Measurements from ENCODE around the gene PIBF1. TPM values are rescaled to one million over a fixed set of nuclear protein-coding genes. Genes with fewer than 3 reads are reported as not detected.
"Not testable (repeated sequence)": the region's sequence is repeated elsewhere in the genome, so short reads cannot be mapped to it uniquely, and the experiment has no call there.

Gene PIBF1
- total RNA-seq, 1 donor, result 5.1 TPM

DNA sequence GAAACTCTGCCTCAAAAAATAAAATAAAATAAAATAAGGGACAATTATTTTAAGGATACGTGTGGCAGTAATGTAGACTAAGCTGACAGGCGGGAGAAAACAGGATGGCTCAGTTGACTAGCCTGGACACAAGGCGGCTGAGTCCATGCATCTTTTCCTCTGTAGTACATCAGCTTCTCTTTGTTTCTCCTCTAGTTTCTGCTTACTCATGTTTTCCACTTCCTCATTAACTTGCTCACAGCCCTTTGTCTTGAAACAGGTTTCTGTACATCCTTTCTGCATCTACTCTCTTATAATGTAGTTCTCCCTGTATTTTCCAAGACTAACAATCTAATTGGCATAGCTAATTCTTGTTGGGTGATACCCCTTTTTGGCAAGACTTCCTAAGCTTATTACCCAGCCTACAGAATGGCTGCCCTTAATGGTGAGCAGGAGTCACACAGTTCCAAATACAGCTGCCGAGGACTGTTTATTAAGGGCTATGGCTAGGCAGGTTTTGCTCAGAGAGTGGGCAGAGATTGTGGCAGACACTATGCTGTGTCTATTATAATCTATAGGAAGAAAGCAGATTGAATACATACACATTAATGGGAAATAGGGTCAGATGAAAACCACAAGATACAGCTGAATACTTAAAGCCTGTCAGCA lies 218.2 kb downstream of the PIBF1 start:
- peak in 2 of 3 donors; percentile 47 to 73 for DNase-seq (ENCODE audit: low read depth in 2 of 3, low spot score in 2 of 3)

- no peak for DNase-seq (ENCODE audit: low read depth in 2 of 3, low spot score in 2 of 3)
Observed at GRCh38 chr13:73001971-73002370, 220.0 kb downstream of the PIBF1 start.

- no peak for DNase-seq (ENCODE audit: low read depth in 2 of 3, low spot score in 2 of 3)
Observed at GRCh38 chr13:73011751-73012150, 229.8 kb downstream of the PIBF1 start.

DNA sequence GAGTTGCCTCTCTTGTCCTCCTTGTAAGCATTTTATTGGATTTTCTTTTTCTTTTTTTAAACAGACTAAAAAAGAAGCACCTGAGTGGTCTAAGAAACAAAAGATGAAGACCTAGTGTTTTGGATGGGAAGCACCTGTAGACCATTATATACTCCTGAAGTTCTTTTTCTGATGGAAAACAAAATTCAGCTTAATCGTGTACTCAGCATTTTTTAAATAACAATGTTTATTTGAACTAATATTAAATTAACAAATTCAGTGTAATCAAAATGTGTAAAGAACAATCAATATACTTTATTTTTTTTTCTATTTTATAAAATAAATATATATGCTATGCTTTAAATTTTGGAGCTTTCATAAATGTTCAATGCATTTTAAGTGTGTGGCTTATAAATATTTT lies 233.9 kb downstream of the PIBF1 start:
- DNase-seq (ENCODE audit: low read depth in 2 of 3, low spot score in 2 of 3), result no peak

DNA sequence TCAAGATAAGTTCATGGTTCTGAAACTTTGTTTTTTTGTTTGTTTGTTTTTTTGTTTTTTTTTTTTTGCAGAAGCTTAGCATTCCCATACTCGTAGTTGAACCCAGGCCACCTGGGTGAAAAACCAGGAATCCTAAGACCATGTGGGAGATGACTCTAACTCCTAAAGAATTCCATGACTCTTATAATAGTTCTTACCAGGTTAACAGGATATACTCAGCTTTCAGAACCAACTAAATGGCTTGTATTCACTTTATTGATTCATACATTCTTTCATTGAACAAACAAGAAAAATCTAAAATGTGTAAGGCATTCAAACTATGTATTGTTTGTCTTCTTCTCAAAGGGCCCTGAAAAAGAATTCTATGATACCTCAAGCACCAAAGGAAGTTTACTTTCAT lies 236.4 kb downstream of the PIBF1 start:
- no peak for DNase-seq (ENCODE audit: low read depth in 2 of 3, low spot score in 2 of 3)

GRCh38 chr13:73025217-73026012 lies 243.5 kb downstream of the PIBF1 start:
- no peak for DNase-seq (ENCODE audit: low read depth in 2 of 3, low spot score in 2 of 3)

DNA sequence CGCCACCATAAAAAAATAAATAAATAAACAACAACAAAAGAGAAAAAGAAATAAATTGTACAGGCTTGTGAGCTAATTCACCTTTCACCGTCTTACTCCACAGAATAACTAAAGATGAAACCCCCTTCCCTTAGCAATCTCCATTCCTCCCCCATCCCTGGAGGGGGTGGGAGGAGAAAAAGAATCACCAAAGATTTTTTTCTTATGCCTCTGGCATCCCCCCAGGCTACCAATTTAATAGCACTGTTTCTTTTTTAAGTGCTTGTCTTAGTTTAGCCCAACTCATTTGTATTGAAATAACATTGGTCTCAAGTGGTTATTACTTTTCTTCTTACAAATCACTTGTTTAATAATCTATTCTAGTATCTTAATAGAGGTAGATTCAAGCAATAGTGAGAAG lies 253.0 kb downstream of the PIBF1 start:
- no peak for DNase-seq (ENCODE audit: low read depth in 2 of 3, low spot score in 2 of 3)

DNA sequence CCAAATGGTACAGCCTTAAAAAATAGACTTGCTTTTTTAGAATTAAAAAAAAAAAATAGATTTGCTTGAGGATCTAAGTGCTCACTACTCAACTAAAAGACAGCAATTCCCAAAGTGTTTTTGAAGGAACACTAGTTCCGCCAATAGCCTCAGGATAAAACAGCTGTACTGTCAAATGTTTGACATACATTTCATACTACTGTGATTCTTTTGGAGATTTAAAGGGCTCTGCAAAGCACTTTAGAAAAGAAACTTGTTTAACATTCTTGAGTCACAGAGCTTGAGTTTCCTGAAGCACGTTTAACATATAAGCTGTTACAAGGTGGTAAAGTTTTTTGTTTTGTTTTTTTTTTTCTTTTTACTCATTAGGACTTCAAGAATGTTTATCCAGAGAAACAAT lies 253.7 kb downstream of the PIBF1 start:
- DNase-seq (ENCODE audit: low read depth in 2 of 3, low spot score in 2 of 3), result no peak

- DNase-seq (ENCODE audit: low read depth in 2 of 3, low spot score in 2 of 3), result no peak
Observed at GRCh38 chr13:73036566-73036965, 254.6 kb downstream of the PIBF1 start.

DNA sequence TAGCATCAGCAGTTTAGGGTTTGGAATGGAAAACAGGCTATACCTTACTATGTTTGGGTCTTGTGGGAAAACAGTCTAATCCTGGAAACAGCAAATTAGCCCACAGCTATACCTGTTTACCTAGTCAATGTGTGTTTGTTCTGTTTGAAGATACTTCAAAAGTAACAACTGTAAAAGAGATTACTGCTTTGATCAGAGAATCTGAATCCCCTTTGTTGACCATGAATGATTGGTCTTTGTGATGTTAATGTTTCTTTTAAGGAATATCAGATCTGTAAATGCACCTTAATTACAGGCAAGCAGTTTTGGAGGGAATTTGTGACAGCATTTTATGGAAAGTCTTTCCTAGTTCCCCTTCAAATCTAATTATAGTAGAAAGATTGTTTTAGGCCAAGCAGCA lies 256.1 kb downstream of the PIBF1 start:
- DNase-seq (ENCODE audit: low read depth in 2 of 3, low spot score in 2 of 3), result no peak

- DNase-seq (ENCODE audit: low read depth in 2 of 3, low spot score in 2 of 3), result no peak
Observed at GRCh38 chr13:73039201-73040108, 257.5 kb downstream of the PIBF1 start.

- DNase-seq (ENCODE audit: low read depth in 2 of 3, low spot score in 2 of 3), result peak in 1 of 3 donors; percentile 21
Observed at GRCh38 chr13:73040484-73040883, 258.6 kb downstream of the PIBF1 start.

- peak in 2 of 3 donors; percentile 76 to 91 for DNase-seq (ENCODE audit: low read depth in 2 of 3, low spot score in 2 of 3)
Observed at GRCh38 chr13:73040968-73041596, 259.1 kb downstream of the PIBF1 start.

- no peak for DNase-seq (ENCODE audit: low read depth in 2 of 3, low spot score in 2 of 3)
Observed at GRCh38 chr13:73045031-73045430, 263.1 kb downstream of the PIBF1 start.

GRCh38 chr13:73048615-73049014 lies 266.7 kb downstream of the PIBF1 start:
- not testable (repeated sequence) for DNase-seq (ENCODE audit: low read depth in 2 of 3, low spot score in 2 of 3)

DNA sequence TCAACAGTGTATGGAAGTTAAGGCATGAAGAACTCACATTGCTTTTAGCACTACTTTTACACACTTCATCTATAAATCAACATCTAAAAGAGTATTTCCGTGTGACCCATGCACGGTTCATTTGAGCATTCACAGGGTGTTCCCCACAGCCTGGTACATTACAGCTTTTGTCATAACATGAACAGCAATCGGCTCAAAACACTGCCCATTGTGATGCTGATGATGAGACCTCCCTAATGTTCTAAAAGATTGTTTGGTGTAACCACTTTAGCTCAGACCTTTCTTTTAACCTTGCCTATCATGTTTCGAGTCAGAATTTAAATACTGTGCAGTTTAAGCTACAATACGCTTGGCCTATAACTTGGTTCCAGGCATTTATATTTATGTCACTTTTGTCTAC lies 272.8 kb downstream of the PIBF1 start:
- DNase-seq (ENCODE audit: low read depth in 2 of 3, low spot score in 2 of 3), result no peak

DNA sequence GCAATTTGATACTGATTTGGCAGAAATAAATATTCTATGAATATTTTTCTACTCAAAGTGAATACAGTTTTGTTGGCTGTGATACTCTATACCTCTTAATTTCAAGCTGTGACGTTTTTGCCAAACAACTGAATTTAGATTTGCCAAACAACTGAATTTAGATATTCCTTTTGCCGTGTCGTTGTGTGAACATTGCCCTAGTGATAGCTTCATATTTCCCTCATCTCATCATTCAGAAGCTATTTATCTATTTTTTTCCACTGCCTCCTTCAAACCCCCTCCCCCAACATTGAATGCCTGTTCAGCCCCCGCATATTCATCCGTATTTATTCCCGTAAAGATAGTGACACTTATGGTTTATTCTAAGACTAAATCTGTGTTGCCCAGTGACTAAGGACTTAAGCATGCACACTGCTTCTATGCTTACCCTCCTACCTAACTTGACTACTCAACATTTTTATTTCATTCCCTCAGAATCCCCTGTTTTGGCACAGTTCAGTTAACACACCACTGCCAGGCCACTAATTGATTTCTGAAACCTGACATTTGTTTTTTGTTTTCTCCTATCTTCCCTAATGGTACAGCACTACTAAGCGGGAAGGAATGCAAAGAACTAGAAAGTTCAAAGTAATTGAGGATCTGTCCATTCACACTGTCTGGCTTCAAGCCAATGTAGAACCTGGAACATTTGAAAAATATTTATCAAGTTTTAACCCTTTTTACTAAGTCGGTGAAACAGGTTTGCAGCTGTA lies 274.1 kb downstream of the PIBF1 start:
- no peak for DNase-seq (ENCODE audit: low read depth in 2 of 3, low spot score in 2 of 3)

- DNase-seq (ENCODE audit: low read depth in 2 of 3, low spot score in 2 of 3), result no peak
Observed at GRCh38 chr13:73056565-73056962, 274.6 kb downstream of the PIBF1 start.

DNA sequence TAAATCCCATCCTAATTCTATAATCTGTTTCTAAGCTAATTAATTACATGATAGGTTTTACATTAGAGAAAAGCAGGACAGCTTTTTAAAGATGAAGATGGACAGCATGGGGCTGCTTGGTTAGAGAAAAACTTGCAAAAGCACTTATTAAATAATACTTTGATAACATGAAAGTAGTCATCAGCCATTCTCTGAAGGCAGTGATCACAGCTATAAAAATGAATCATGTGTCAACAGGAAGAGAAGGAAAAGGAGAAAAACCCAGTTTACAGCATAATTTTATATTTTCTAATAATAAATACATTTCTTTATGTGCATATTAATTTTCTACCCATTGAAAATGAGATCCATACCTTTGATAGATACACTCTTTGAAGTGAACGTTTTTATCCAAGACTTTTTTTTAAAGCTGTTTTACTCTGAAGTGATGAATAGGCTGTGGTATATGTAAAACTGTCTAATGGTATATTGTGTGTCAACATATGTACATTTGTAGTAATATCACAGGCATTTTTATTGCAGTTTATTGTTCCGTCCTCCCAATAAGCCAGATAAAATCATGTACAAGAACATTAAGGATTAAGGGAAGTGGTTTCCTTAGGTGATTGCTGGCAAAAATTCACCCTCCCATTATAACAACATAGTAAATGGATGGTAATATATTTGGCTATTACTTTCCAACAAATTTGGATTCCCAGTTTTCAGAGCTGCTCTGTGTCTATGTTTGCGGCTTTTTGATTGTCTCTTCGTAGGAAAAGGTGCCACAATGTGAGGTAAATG lies 275.5 kb downstream of the PIBF1 start:
- no peak for DNase-seq (ENCODE audit: low read depth in 2 of 3, low spot score in 2 of 3)

DNA sequence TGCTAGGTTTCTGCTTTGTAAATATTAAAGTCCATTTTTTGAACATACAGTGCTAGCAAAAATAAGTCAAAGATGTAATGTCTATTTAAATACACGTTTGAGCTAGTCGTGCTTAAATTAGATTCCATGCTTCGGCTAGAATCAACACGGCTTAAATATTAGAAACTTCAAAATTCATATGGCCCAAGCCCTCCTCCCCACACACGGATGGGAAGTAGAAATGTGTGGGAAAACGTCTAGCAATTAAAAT lies 276.1 kb downstream of the PIBF1 start:
- DNase-seq (ENCODE audit: low read depth in 2 of 3, low spot score in 2 of 3), result no peak
